Measurements from ENCODE around the gene PTP4A2.

The PTP4A2 gene

GRCh38 chr1:31859719-31860118, 78.4 kb downstream of the PTP4A2 start:
- no peak for DNase-seq (ENCODE audit: low spot score)

DNA sequence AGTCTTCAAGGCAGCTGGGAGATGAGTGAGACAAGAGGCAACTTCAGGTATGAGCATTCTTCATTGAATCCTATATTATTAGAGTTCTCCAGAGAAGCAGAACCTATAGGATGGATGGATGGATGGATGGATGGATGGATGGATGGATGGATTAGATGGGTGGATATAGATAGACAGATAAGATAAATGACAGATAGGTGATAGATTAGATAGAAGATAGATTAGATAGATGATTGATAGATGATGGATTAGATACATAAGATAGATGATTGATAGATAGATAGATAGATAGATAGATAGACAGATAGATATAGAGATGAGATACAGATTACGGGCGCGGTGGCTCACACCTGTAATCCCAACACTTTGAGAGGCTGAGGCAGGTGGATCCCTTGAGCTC, 79.1 kb downstream of the PTP4A2 start:
- no peak for DNase-seq (ENCODE audit: low spot score)

DNA sequence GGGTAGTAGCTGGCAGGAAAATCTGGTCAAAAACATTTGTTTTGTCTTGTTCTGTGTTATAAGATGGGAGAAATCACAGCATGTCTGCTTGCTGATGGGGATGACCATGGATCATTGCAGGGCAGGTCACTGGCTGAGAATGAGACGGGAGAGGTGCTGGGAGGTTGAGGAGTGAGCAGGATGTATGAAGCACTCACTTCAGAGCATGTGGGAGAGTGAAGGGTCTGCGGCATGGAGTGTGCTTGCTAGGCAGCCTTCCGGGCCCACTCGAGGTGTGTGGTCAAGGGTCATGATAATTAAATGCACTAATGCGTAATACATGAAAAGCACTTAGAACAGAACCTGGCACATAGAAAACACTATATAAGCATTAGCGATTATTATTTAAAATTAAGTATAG, 80.3 kb downstream of the PTP4A2 start:
- no peak for DNase-seq (ENCODE audit: low spot score)

Measured in COLO829 (cell line).